GM18499 (cell line): ENCODE data around the gene DLG2.

ENCODE experiments used
- ATAC-seq: cut with Tn5 transposase; IDR thresholded peaks from one replicate; pipeline ENCODE4 v1.9.1; 2021; ENCODE audit warnings: moderate number of reproducible peaks; ENCODE audit not compliant: insufficient read depth, unreplicated experiment

The DLG2 gene

DNA sequence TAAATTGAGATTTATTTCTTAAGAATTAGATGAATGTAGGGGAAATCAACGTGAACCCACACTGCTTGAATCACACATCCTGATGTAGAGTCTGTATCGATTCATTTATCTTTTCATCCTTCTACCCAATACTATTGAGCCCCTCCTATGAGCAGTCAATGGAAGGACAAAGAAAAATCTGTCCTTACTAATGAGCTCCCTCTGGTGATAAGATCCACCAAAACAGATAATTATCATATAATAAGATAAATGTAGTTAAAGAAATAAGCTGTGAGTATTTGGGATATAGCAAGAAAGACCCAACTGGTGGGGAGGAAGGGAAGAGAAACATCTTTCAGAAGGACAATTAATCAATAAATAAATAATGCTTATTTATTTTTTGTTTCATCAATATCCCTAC lies 1955.9 kb downstream of the DLG2 start:
- no peak for ATAC-seq

DNA sequence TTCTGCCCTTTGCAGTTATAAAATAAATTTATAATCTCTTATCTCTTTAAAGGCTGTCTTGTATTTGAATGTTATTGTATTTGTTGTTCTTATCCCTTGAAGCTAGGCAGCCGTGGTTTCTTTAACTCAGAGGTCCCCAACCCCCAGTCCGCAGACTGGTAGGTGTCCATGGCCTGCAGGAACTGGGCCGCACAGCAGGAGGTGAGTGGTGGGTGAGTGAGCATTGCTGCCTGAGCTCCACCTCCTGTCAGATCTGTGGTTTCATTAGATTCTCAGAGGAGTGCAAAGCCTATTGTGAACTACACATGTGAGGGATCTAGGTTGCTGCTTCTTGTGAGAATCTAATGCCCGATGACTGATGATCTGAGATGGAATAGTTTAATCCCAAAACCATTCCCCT lies 1961.0 kb downstream of the DLG2 start:
- no peak for ATAC-seq

DNA sequence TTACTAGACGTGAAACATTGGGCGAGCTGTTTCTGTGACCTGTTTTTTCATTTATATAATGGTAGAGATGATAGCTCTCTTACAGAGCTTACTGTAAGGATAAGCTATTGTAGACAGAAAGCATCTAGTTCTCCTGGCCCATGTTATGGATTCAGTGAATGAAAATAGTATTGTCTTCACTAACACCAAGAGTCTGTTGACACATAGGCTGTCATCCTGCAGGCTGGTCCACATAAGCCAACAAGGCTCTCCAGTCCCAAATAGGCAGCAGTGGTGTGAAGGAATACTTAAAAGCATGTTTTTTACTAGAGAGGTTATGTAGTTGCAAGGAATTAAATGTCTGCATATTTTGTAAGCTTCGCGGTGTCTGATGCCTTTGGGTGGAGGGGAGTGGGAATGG lies 1963.2 kb downstream of the DLG2 start:
- no peak for ATAC-seq

DNA sequence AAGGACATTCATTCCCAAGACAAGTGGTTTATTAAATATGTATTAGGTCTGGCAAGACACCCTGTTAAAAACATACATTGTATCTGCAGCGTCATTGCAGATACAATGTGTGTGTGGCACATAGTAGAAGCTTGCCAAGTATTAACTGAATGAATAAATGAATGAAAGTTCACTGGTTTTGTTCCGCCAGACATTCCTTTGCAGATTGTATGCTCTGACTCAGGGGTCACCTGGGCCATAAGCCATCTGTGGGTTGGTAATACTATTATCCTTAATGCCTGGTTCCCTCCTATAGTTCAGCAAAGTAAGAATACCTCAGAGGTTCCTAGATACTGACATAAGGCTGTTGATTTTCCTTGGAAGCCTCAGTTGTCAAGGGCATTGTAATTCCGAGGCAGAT lies 1963.7 kb downstream of the DLG2 start:
- no peak for ATAC-seq

DNA sequence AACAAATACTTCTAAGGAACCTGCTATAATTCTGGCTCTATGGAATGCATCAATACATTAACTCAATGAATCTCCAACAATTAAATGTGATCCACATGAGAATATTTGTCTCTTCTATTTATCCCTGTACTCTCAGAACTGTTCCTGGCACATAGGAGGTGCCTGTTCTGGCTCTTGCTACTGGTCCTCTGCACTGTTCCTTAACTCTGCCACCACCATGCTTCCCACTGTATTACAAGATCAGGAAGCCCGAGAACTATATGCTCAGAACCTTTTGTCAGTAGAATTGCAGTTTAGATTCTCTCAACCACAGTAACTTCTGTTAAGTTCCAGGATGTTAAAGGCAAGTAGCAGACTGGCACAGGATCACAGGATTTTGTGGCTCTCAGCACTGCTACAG lies 1964.7 kb downstream of the DLG2 start:
- ATAC-seq, result no peak

DNA sequence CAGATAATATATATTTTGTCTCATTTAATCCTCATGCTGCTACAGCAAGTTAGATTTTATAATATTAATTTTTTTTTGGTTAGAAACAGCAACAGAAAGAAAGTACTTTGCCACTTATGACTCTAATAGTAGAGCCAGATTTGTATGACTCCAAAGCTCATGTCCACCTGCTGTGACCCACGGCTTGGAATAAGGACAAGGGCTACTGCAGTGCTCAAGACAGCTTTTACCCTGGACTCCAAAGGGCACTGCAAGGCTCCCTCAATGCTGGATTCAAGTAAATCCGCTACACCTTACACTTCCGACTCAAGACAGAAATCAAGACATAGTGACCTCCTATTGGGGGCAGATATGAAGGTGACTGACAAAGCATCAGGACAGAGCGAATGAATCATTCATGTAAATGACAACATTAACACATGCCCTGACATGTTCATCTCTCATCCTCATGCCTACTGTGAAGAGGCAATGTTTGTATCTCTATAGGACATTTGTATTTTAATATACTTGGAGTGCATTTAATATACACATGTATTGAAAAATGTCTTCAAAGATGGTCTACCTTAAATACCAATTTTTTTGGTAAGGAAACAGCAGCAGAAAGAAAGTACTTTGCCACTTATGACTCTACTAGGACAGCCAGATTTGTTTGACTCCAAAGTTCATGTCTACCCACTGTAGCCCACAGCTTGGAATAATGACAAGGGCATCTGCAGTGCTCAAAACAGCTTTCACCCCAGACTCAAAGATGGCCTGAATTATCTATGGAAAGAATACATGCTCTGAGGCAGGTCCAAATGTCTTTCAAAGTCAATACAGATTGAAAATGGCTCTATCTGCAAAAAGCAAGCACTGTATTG lies 1965.4 kb downstream of the DLG2 start:
- no peak for ATAC-seq

DNA sequence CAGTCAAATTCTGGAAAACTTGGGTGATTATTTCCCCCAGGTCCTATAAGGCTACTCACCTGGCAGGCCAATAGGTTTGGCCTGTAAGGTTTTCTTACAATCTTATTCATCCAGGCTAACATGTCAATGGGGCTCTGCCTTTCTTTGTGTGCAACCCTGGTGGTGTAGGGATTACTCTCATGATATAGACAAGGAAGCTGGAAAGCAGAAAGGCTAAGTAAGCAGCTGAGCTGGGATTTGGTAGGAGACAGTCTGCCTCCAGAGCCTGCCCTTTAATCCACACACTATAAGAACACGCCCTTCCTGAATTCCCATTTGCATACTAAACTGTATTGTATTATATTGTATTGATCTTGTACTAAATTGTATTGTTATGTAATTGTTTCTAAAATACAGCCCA lies 1967.7 kb downstream of the DLG2 start:
- no peak for ATAC-seq

DNA sequence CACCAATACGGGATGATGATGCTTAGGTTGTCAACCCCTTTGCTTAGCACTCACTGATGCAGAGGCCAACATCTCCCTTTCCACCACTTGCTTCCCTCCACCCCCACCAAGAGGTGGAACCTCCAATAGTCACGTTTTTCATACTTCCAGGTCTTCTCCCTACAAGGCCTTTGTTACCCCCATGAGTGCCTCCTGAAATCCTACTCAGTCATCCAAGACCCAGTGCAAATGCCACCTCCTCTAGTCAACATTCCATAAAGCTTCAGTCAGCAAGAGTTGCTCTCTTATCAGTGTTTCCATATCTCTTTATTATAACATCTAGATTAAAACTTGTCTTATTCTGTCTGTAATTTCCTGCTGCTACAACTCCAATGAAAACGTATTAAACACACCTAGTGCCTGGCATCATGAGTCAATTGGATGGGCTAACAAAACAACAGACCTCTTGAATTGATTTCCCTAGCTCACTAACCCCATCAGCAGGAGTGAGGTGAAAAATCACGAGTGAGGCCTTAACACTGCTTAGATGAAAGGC lies 1970.3 kb downstream of the DLG2 start:
- no peak for ATAC-seq

DNA sequence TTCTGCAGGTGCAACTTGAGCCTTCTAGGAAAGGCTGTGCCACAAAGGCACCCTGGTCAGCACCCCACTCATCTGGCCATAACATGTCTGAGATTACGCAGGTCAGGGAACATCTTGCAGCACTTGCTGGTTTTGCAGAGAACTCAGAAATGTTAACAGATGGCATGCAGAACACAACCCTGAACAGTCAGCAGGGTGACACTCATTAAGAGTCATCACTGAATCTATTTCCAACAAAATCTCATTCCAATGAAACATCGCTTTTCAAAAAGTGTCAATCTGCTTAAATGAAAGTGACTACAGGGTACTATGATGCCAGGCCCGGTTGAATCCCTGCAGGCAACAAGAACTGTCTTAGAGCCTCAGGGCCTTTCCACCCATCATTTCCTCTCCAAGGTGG lies 1971.2 kb downstream of the DLG2 start:
- ATAC-seq, result no peak

DNA sequence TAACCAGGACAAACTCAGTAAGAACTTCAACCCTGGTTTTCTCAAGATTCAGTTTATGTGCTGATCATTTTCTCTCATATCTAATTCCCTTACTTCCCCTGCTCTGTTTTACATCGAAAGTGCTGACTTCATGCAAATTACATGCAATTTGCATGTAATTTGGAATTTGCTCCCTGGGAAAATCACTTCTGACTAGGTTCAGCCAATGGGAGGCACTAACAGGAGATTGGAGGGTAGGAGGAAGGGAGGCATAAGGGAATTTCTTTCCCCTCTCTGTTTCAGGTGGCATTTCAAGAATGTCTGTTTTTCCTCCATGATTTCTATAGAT lies 1977.7 kb downstream of the DLG2 start:
- ATAC-seq, result no peak

DNA sequence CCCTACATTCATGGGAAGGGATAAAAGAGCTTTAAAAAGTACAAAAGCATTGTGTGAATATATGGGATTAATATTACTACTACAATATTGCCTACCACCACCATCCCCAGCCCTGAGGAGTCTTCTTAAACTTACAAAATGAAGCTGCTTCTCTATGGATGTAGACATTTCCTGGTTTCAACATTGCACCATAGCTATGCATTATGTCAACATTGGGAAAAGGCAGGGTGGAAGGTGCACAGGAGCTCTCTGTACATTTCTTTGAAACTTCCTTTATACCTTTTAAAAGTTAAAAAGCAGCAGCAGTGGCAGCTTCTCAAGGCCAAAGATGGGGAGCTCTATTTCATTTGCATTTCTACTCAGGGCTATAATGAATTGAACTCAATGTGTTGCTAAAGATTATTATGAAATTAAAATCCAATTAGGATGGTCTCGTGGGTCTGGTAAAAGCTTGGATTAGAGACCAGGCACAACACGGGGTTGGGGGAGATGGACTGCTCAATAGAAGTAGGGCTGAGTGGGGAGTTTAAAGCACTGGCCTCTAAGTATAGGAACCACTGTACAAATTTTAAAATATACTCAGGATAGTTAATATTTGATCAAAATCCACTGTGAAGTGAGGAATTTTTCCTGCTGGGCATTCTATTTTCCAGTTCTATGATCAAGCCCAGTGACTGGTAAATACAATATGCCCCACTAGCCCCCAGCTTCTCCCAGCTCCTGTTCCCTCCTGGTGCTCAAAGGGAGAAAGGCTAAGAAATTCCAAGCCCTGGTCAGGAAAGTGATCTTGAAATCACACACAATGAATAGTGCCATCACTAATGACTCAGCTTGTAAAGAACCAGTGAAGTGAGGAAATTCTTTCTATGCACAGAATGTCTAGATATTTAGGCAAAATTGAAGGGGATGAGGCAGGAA lies 1978.3 kb downstream of the DLG2 start:
- ATAC-seq, result no peak

DNA sequence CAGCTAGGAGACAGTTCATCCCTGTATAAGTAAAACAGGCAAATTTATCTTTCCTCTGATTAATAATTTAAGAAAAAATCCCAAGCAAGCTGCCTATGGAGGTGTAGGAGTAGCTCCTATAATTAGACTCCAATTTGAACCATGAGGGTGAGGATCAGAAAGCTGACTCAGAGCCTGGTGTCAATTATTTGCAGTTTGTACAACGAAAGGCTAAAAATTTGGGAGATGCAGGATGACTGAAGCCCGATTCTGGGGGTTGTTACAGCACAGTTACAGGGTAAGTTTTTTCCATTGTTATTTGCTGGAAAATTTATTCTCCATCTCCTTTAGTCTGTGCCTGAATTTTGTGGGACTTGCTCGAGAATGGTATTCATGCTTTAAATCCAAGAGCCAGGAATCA lies 1981.6 kb downstream of the DLG2 start:
- ATAC-seq, result no peak

DNA sequence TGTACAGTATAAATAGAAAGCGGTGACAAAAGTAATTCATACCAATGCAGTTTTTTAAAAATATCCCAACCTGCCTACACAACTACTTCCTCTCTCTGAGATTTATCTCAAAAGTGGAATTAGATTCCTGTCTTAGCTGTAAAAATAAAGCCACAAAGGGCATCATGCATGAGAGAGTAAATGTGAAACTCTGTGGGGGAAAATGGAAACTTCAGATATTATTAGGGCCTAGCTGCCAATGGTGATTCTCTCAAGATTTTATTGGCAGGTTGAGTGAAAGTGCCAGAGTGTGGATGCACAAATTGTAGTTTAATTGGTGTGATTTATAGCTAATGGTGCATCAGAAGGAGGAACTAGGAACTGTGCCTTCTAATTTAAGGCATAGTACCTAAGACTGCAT lies 1984.0 kb downstream of the DLG2 start:
- no peak for ATAC-seq

DNA sequence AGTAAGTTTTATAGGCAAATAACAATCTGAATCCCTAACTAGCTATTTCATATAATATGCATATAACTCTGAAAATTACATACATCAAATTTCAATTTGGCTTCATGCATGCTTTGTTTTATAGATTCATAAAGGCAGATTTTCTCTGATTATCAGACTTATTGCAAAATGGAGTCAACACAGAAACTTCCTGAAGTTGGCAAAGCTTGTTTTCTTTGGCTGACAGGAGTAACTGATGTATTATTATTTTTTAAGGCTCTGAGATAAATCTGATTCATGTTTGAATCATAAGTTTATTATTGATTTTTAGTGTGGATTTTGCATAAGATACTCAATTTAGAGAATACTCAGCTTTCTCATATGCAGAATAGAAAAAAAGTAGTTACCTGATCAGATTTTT lies 1984.6 kb downstream of the DLG2 start:
- ATAC-seq, result no peak

DNA sequence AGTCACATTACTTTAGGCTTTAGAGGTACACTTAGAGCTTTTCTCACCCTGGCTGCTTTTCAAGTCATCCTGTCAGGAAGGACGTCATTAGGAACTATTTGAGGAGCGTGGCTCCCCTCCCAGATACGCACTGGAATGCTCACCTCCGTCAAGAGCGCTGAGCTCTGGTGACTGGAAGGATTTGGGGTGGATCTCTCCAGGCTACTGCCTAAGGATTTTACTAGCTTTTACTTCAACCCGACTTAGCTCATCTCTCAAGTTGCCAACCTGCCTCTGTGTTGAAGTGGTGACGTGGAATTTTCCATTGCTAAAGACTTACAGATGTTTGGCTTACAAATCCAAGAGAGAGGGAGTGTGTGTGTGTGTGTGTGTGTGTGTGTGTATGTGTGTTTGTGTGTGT lies 1985.6 kb downstream of the DLG2 start:
- no peak for ATAC-seq

DNA sequence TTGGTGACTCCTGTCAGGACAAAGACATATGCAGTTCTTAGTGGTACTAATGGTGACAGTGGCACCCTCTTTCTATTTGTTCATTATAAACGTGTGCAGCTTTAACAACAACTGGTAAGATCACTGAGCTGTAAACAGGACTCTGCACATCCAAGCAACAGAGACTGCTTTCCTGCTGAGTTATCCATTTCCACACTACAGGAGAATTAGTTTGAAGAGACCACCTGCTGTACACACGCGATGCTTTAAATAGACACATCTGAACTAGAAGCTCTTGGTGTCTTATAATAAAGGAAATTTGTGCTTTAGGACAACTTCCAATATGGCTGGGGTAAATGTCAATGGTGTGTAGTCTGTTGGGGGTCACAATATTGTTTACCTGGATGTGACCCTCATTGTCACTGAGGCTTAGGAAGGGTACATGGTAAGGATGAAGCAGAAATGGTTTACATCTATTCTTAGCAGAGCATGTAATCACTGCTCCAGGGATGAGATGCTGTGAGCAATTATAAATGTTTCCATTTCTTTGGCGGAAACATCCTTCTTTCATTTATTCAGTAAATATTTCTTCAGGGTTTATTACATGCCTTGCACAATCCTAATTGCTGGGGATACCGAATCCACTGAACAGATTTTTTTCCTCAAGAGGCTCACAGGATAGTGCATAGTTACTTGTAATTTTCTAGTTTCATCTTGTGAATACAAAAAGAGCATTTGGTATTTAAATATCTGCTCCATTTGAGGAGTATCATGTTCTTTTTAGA lies 1987.0 kb downstream of the DLG2 start:
- no peak for ATAC-seq

DNA sequence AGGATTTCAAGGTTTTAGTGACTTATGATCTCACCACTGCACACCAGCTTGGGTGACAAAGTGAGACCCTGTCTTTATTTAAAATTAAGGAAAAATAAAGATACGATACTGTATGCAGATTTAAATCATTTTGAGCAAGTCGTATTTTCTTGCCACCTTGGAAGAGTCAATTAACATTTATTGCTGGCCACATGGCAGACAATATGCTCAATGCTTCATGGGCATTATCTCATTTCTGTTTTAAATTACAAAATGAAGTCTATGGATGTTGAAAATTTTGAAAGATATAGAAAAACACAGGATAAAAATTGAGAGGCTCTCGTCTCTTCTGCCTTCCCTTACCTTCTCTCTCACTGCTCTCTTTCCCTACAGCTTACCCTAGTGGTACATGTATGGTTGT lies 1992.0 kb downstream of the DLG2 start:
- ATAC-seq, result no peak

DNA sequence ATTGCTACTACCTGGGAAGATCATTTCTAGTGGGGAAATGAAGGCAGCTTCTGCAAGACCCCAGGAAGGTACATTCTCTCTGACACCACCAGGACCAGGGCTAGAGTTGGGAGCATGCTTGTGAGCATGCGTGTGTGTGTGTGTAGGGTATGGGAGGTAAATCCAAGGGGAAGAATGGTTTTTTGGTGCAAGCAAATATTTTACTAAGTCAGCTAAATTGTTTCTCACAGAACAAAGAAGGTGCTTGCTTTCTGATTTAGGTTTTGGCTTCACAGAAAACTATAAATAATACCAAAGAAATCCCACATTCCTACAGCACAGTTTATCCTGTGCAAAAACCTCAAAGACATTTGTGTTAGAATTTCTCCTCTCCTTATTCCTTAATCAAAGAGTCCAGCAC lies 1996.9 kb downstream of the DLG2 start:
- ATAC-seq, result no peak

DNA sequence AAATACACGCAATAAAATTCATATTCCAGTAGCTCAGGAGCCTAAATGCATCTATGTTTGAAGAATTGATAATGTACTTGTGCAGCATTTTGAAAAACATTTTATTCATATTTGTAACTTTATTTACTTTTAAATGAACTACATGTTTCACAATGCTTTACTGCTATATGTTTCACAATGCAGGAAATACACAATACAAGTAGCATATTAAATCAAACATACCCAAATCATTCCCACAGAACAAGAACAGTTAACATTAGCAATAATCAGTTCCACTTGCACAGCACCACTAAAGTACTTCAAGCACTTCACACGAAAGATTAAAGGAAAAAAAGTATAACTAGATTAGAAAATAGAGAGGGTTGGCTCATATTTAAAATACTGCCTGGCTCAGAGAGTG lies 1997.4 kb downstream of the DLG2 start:
- ATAC-seq, result no peak

DNA sequence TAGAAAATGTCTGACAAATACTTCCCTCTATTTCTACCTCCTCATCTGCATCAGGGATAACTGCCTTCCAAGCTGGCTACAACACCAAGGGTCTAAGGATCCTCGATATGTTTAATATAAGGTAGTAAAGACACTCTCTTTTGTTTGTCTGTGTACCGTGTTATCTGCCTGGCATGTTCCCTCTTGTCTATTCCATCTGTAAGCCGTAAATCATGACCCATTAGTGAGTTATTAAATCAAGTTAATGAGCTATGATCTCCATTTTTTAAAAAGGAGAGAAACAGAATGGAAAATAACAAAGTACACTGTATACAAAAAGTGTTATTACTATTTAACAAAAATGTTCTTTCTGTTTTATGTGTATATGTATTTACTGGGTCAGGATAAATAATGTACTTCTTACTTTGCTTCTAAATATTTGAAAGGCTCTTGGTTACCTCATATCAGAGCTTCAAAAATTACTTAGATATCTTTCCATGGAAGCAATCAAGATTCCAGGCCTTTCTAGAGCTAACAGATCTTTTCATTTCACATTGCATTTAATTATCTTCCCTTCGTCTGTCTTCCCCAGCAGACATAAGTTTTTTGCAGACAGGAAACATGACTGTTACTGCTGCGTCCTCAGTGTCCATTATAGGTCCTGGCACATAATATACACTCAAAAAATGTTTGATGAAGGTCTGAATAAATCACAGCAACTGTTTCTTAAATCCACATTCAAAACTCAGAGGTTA lies 1998.4 kb downstream of the DLG2 start:
- no peak for ATAC-seq
